GM11168 (cell line): ENCODE measurements around the gene AP1B1.

Experiments used
- in situ Hi-C: fragments of 300-500 bp; cut with MboI; formaldehyde crosslinking; loops from one replicate; pipeline ENCODE4 v1.12.0; 2022; ENCODE audit warnings: low sequenced_read_pairs; ENCODE audit not compliant: unreplicated experiment

AP1B1 gene

DNA sequence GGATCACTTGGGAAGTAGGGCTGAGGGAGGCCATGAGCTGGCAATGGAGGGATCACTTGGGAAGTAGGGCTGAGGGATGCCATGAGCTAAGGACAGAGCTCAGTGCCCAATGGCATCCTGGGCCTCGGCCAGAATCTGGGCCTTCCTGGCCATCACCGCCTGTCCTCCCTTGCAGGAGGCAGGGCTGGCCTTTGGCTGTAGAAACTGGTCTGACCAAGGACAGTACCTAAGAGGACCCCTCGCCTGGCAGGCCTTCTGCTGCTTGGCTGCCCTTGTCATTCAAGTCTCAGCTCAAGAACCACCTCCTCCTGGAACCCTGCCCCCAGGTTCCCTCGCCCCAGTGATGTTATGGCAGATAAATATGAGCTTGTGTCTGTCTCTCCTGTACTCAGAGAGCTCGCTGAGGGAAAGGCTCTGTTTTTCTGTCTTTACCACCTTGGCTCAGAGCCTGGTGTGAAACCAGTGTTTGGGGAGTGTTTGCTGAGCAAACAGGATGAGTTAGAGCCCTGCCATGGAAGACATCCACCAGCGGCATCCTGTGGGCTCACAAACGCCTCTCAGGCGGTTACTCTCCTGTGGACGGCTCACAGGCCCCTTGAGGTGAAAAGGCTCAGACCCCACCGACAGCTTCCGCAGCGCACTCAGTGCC lies 53.5 kb downstream of the AP1B1 start:
- in situ Hi-C loops, result no loop called here

GRCh38 chr22:29334148-29334547 lies 54.2 kb downstream of the AP1B1 start:
- in situ Hi-C loops, result no loop called here

DNA sequence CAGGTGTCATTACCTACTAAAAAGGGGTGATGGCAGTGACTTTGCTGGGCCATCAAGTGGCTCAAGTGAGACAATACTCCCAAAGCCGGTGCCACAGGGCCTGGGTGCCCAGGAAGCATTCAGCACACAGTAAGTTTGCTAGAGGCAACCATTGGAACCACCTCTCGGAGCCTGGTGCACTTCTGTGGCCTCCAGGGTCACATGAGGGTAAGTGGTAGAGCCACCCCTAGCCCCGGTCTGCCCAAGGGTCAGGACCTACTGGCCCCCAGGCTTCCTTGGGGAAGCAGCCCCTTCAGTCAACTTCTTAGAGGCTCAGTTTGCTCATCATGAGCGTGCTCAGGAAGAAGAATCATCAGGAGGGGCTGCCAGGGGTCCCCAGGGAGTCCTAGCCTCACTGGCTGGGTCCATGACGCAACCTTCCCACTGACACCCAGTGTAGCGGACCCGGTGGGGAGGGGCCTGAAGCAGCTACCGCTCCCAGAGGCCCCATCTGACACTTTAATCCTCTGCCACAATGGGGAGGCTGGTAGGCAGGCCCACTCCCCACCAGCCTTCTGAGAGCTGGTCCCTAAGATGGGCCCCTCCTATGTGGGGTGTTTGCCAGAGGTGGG lies 55.4 kb downstream of the AP1B1 start:
- in situ Hi-C loops, result no loop called here

DNA sequence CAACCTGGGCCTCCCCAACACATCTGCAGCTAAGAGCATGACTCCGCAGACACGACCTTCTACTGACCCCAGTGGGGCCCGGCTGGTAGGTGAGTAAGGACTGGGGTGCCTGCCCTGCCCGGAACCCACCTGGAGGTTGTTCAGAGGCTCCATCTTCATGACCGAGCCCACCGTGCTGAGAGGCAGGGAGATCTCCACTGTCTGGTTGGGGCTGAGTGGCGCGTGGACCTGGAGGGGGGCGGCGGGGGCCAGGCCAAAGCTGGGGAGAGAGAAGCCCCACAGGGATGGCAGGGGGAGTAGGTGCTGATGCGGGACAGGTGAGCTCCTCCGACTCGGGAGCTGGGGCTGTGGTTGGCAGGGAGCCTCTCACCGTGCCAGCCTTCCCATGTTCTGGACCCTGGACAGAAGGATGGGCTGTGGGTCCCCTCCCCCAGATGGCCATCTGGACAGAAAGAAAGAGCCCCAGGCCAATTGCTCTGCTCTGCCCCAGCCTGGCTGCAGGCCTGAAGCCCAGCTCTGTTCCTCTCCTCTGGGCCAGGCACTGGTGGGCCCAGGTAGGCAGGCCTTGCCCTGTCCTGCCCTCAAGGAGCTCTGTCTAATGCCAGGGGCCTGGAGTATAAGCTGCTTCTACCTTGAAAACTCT lies 56.6 kb downstream of the AP1B1 start:
- in situ Hi-C loops, result no loop called here

DNA sequence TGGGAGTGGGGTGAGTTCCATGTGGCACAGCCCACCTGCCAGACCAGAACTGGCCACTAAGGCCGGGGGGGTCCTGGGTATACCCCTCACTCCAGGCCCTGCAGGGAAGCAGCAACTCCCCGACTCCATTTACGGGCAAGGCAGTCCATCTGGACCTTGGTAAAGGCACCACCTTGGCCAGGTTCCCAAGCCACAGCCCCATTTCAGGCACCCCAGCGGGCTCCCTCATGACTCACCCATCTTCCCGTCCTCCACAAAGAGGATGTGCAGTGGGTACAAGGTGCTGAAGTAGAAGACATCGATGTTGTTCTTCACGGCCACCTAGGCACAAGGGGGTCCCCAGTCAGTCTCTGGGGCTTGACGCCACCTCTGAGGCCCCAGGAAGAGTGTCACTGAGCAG lies 57.2 kb downstream of the AP1B1 start:
- in situ Hi-C loops, result no loop called here

DNA sequence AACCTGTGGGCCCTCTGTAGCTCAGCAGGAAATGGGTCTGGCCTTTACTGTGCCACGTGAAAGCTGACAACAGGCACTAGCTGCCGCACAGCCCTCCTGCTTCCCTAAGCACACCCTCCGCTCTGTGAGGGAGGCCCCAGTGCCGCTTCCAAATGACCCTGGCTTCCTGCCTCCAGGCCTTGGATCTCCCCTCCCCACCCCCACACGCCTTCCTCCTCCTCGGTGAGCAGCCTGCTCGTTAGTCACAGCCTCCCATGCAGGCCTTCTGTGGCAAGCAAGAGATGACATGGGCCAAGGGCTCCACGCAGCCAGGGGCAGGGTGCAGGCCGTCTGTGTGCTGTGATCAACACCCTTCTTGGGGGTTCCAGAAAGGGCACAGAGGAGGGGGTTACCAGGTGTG lies 57.6 kb downstream of the AP1B1 start:
- in situ Hi-C loops, result no loop called here

DNA sequence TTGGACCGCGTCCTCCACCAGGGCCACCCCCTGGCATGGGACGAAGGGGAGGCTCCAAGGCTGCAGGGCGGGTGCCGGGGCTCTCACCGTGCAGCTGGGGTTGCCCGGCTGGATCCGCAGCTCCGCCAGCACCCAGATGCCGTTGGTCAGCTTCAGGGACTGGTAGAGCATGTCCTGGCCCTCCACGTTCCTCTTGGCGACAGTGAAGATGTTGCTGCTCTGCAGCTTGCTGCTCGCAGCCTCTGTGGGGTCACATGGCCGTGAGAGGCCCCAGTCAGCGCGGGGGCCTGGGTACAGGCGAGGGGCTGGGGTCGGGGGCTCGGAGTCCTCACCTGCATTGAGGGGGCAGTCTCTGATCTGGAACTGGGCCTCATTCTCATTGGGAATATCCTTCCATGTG lies 58.1 kb downstream of the AP1B1 start:
- in situ Hi-C loops, result no loop called here

DNA sequence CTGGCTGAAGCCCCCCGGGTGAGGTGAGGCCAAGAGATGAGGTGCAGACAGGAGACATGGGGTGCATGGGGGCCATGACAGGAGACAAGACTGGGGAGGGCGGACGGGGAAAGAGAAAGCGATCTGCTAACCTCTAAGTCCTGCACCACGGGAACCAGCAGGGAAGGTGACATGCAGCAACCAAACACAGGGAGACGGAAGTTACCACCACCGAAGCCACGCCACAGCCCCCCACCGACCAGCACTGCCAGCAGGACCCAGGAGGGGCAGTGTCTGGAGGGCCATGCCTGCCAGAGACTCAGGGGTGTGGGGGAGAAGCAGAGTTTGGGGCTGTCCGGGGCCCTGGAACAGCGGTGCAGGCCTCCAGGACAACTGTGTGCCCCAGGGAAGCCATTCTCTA lies 58.8 kb downstream of the AP1B1 start:
- in situ Hi-C loops, result no loop called here

- in situ Hi-C loops, result no loop called here
Observed at GRCh38 chr22:29328566-29329500, 59.5 kb downstream of the AP1B1 start.

DNA sequence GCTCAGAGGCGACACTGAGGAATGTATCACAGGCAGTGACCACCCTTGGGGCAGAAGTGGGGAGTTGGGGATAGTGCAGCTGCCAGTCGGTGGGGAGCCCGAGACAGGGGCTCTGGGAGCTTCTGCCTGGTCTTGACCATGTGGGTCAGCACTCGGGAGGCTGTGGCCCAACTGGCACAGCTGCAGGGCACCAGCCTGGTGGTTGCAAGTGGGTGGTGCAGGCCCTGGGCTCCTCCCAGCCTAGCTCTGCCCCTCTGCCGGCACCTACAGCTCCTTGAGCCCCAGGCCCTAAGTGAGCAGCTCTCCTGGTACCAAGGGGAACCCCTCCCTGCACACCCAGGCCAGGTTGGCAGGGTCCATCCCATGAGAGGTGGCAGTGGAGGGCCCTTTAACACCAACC lies 60.3 kb downstream of the AP1B1 start:
- in situ Hi-C loops, result no loop called here

DNA sequence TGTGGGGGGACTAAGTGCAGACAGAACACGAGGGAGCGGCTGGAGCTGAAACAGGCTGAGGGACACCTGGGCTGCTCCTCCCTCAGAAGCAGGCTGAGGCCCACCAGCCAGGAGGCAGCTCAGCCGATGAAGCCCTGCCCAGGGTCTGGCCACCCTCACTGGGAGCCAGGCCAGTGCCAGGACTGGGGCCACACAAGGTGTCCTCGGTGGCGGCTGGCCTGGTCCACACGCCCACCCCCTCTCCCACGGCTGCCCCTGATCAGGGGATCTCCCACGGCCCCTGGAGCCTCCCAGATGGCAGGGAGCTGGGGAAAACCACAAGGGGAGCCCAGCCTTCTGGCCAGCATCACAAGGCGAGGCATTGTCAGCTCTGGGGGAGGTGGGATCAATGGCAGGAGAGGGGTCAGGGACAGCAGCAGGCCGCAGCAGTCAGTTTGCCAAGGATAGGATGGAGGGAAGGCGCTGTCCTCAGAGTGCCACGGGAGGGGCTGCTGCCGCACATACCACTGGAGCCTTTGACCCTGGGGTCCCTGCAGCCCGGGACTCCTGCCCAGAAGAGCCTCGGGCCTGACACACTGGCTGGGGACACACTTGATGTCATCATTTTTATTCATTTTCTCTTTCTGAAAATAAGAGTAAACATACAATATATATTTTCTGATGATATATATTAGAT lies 61.1 kb downstream of the AP1B1 start:
- in situ Hi-C loops, result no loop called here

GRCh38 chr22:29326481-29326880 lies 61.9 kb downstream of the AP1B1 start:
- in situ Hi-C loops, result no loop called here

- in situ Hi-C loops, result no loop called here
Observed at GRCh38 chr22:29325785-29326315, 62.5 kb downstream of the AP1B1 start.

- in situ Hi-C loops, result no loop called here
Observed at GRCh38 chr22:29325356-29325755, 63.0 kb downstream of the AP1B1 start.

- in situ Hi-C loops, result no loop called here
Observed at GRCh38 chr22:29323641-29324040, 64.7 kb downstream of the AP1B1 start.

DNA sequence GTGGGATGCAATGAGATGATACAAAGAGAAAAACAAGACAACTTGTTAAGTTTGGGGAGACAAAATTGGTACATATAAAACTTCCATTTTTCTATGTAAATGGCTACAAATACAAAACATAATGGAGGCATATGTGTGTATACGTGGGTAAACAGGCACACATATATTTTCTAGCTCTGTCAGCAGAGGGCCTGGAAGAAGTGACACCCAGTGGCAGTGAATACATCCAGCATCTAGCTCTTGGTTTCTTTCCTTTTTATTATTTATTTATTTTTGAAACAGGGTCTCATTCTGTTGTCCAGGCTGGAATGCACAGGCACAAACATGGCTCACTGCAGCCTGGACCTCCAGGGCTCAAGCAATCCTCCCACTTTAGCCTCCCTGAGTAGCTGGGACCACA lies 67.8 kb downstream of the AP1B1 start:
- in situ Hi-C loops, result no loop called here

DNA sequence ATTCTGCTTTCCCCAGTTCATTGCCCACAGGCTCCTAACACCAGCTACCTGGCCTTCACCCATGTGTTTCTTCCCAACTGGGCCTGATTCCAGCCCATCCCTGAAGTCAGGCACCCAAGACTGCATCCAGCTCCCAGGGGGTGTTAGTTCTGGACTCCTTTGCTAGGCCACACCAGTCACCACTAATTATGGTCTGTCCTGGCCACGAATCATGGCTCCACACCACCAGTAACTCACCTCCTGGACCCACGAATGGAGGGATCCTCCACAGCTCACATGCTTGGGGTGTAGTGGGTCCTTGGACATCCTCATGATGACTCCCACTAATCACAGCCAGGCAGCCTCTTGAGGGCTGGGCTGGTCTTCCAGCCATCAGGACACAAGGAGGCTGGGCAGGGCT lies 69.3 kb downstream of the AP1B1 start:
- in situ Hi-C loops, result no loop called here

DNA sequence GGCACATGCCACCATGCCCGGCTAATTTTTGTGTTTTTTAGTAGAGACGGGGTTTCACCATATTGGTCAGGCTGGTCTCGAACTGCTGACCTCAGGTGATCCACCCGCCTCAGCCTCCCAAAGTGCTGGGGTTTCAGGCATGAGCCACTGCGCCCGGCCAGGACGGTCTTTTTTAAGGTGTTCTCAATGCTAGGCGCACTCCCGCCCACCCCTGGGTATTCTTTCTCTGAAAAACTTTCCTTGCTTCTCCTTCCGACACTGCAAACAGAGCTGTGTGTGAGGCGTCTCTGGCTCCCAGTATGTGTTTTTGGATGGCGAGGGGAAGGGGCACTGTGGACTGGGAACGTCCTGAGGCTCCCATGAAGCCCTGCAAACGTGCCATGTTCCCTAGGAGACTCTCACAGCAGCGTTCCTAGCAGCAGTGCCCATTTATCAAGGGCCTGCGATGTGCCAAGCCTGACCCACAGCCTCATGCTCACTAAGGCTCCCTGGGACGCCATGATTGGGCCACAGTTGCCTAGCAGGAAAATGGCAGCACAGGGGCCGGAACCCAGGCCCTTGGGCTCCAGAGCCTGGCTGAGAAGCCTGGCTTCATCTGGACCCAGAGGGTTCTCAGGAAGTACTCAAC lies 70.4 kb downstream of the AP1B1 start:
- in situ Hi-C loops, result no loop called here

DNA sequence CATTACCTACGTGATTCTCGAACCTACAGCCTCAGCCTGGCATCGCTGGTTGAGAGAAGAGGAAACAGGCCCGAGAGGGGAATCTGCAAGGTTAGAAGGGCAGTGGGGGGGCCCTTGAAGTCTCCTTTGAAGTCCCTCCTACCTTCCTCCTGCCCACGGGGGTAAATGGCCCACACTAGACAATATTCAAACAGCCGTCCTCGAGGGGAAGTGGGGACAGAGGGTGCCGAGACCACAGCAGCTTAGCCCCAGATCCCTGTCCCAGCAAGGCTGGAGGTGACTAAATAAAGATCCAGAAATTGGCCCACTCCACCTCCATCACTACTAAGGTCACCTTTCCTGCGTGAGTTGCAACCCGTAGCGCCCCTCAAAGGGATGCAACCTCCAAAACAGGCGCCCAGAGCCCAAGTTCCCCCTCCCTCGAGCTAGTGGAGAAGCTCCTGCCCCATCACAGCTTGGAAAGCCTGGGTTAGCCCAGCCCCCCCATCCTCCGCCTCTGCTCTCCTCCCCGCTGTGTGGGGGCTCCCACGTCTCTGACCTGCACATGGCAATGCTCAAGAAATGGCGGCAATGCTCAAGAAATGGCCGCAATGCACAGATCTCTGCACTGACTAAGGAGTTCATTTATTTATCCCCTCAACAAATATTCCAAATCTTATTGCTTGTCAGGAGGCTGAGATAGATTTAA lies 72.1 kb downstream of the AP1B1 start:
- in situ Hi-C loops, result no loop called here
